NCI-H69 (cell line): ENCODE data around the gene VAMP3.
"Not testable (repeated sequence)": the region's sequence is repeated elsewhere in the genome, so short reads cannot be mapped to it uniquely, and the experiment has no call there.

ENCODE experiments used
- DNase-seq: peaks from one replicate; lab custom pipeline; 2025; lab: John Stamatoyannopoulos, UW

VAMP3 gene

GRCh38 chr1:7768583-7768982 lies 2.5 kb upstream of the VAMP3 start:
- peak; percentile 5 for DNase-seq

- peak; percentile 49 for DNase-seq
Measured at GRCh38 chr1:7769673-7770412, 1.3 kb upstream of the VAMP3 start.

GRCh38 chr1:7770669-7770996 lies 463 bp upstream of the VAMP3 start:
- DNase-seq, result no peak

- DNase-seq, result no peak
Measured at GRCh38 chr1:7771823-7772299, 765 bp downstream of the VAMP3 start.

- no peak for DNase-seq
Measured at GRCh38 chr1:7777591-7777990, 6.5 kb downstream of the VAMP3 start.

- DNase-seq, result no peak
Measured at GRCh38 chr1:7778133-7778628, 7.1 kb downstream of the VAMP3 start.

- DNase-seq, result no peak
Measured at GRCh38 chr1:7780976-7781375, 9.9 kb downstream of the VAMP3 start.

GRCh38 chr1:7781501-7781900 lies 10.4 kb downstream of the VAMP3 start:
- no peak for DNase-seq

GRCh38 chr1:7781923-7782495 lies 10.9 kb downstream of the VAMP3 start:
- DNase-seq, result no peak

- peak; percentile 73 for DNase-seq
Measured at GRCh38 chr1:7783178-7783711, 12.1 kb downstream of the VAMP3 start.

- peak; percentile 96 for DNase-seq
Measured at GRCh38 chr1:7783826-7784491, 12.9 kb downstream of the VAMP3 start, which contains the start of gene PER3. Gene PER3 (plus strand): TSS chr1:7784291. CDS start chr1:7784878, 587 bp downstream.

- DNase-seq, result no peak
Measured at GRCh38 chr1:7784492-7785071, 13.5 kb downstream of the VAMP3 start.

- no peak for DNase-seq
Measured at GRCh38 chr1:7785108-7785507, 14.0 kb downstream of the VAMP3 start.

- no peak for DNase-seq
Measured at GRCh38 chr1:7786795-7787194, 15.7 kb downstream of the VAMP3 start.

GRCh38 chr1:7789828-7790227 lies 18.7 kb downstream of the VAMP3 start:
- DNase-seq, result no peak

- not testable (repeated sequence) for DNase-seq
Measured at GRCh38 chr1:7791027-7791426, 19.9 kb downstream of the VAMP3 start.

- DNase-seq, result no peak
Measured at GRCh38 chr1:7795406-7795805, 24.3 kb downstream of the VAMP3 start.

- no peak for DNase-seq
Measured at GRCh38 chr1:7805460-7805859, 34.4 kb downstream of the VAMP3 start.

- DNase-seq, result peak; percentile 35
Measured at GRCh38 chr1:7808253-7808844, 37.3 kb downstream of the VAMP3 start.

GRCh38 chr1:7809742-7810141 lies 38.6 kb downstream of the VAMP3 start:
- DNase-seq, result no peak

GRCh38 chr1:7810395-7810794 lies 39.3 kb downstream of the VAMP3 start:
- no peak for DNase-seq

GRCh38 chr1:7811476-7811875 lies 40.4 kb downstream of the VAMP3 start:
- no peak for DNase-seq
